CD4-positive, alpha-beta T cell treated with Interleukin-15 for 1 hour (primary cell): ENCODE measurements around the gene B4GALT1.

ENCODE experiments used
- DNase-seq: peaks from one replicate; pipeline ENCODE4 v3.0.0-alpha.2; 2020

Gene B4GALT1, protein sequence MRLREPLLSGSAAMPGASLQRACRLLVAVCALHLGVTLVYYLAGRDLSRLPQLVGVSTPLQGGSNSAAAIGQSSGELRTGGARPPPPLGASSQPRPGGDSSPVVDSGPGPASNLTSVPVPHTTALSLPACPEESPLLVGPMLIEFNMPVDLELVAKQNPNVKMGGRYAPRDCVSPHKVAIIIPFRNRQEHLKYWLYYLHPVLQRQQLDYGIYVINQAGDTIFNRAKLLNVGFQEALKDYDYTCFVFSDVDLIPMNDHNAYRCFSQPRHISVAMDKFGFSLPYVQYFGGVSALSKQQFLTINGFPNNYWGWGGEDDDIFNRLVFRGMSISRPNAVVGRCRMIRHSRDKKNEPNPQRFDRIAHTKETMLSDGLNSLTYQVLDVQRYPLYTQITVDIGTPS

GRCh38 chr9:33167084-33167971, at the start of gene B4GALT1:
Gene B4GALT1, minus strand, starts transcription at chr9:33167336. Its CDS starts 167 bp downstream, at chr9:33167169.
- DNase-seq, result peak; percentile 97

DNA sequence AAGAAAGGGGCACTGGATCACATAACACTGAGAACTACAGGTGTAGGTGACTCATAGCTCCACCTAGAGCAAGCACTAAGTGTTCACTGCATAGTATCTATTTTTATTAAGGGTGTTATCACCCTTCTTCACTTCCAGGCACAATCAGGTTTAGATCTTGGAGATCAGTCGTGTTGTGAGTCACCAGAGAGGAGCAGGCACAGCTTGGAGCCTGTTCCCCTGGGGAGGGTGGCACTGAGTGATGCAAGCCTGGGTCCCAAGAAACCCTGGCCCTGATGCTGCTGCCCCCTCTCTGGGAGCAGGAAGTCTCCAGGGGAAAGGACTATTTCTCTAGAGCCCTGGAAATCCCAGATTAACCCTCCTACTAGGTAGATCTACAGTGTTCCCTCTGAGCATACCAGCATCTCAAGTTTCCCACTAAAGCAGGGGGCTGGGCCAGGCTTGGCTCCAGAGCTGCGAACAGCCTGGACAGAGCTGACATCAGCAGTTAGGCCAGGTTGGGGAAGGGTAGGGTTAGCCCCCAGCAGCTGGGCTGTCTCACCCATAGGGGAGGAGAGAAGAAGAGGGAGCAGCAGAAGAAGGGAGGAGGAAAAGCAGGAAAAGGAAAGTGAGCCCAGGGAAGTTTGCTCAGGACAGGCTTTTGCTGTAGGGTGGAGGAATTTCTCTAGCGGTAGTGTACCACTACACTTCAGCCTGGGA, 44.7 kb upstream of the B4GALT1 start:
- DNase-seq, result no peak

DNA sequence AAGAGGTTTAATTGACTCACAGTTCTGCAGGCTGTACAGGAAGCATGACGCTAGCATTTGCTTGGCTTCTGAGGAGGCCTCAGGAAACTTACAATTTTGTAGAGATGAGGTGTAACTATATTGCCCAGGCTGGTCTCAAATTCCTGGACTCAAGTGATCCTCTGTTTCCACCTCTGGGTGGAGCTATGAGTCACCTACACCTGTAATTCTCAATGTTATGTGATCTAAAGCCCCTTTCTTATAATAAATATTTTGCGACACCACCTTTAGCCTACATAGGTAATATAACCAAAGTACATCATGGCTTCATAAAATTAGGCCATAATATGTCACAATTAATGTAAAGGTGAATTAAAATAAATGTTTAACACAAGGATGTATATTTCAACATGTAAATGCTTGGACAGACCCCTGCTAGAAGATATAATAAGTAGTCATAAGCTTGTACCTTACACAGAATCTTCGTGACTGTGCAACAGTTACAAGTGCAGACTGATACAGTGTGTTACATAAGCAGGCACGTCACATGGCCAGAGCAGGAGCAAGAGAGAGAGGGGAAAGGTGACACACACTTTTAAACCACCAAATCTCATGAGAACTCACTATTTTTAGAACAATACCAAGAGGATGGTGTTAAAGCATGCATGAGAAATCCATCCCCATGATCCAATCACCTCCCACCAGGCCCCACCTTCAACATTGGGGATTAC, 43.0 kb upstream of the B4GALT1 start:
- no peak for DNase-seq

DNA sequence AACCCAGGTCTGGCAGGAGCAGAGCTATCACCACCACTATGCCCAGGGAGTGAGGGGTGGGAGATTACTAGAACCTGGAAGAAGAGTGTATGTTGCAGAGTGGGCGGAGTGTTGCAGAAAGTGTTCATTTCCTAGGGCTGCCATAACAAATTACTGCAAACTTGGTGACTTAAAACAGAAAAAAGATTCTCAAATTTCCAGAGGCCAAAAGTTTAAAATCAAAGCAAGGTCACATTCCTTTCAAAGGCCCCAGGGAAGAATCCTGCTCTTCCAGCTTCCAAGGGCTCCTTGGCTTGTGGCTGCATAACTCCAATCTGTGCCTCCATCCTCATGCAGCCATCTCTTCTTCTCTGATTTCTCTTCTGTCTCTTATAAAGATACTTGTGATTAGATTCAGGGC, 42.3 kb upstream of the B4GALT1 start:
- DNase-seq, result no peak

- DNase-seq, result peak; percentile 68
Measured at GRCh38 chr9:33202552-33203201, 35.5 kb upstream of the B4GALT1 start.

DNA sequence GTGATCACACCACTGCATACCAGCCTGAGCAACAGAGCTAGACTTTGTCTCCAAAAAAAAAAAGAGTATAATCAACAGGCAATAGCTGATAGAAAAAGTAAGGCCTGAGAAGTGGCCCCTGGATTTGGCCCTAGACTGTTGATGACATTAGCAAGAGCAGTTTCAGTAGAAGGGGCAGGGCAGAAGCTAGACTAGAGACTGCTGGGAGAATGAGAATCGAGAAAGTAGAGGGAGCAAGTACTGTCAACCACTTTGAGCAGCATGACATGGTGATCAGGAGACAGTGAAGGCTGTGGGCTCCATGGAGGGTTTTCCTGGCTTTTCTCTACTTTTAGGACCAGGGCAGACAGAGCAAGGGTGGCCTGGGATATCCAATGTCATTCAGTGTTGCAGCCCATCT, 34.9 kb upstream of the B4GALT1 start:
- no peak for DNase-seq

- no peak for DNase-seq
Measured at GRCh38 chr9:33198165-33198564, 31.0 kb upstream of the B4GALT1 start.

DNA sequence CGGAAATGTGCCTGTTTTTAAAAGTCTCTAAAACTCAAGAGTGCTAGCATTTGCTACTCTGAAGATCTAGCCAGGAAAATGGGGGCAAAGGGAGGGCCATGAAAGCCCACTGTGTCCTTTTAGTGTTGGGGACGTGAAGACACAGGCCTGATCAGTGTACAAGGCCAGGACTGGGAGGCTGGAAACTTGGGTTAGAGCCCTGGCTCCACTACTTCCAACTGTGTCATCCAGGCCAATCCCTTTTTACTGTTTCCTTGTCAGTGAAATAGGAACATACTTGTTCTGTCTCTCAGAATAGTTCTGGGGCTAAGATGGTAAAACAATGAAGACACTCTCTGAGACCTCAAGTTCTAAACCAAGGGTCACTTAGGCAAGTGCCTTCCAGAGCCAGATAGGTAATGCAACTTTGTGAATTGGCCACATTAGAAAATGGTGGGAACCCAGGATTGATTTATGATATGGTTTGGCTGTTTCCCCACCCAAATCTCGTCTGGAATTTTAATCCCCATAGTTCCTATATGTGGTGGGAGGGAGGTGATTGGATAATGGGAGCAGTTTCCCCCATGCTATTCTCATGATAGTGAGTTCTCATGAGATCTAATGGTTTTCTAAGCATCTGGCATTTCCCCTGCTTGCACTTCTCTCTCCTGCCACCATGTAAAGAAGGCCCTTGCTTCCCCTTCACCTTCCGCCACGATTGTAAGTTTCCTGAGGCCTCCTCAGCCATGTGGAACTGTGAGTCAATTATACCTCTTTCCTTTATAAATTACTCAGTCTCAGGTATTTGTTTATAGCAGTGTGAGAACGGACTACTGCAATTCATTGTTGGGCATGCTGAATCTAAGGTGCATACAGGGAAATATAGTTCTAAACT, 30.4 kb upstream of the B4GALT1 start:
- no peak for DNase-seq

DNA sequence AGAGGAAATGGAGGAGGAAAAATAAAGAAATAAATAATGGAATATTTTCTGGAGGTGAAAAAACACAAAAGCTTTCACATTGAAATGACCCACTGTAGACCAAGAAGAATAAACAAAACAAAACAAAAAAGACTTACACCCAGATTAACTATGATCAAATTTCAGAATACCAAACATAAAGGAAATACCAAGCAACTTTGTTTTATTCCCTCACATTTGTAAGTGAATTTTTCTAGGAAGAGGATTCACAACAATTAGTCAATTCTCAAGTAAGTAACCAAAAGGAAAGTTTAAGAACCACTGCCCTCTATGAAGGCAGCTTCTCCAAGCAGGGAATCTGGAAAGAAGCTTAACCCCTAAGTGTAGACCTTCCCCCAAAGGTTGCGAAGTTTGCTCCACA, 29.6 kb upstream of the B4GALT1 start:
- DNase-seq, result no peak

GRCh38 chr9:33193818-33194217, 26.7 kb upstream of the B4GALT1 start:
- DNase-seq, result no peak

DNA sequence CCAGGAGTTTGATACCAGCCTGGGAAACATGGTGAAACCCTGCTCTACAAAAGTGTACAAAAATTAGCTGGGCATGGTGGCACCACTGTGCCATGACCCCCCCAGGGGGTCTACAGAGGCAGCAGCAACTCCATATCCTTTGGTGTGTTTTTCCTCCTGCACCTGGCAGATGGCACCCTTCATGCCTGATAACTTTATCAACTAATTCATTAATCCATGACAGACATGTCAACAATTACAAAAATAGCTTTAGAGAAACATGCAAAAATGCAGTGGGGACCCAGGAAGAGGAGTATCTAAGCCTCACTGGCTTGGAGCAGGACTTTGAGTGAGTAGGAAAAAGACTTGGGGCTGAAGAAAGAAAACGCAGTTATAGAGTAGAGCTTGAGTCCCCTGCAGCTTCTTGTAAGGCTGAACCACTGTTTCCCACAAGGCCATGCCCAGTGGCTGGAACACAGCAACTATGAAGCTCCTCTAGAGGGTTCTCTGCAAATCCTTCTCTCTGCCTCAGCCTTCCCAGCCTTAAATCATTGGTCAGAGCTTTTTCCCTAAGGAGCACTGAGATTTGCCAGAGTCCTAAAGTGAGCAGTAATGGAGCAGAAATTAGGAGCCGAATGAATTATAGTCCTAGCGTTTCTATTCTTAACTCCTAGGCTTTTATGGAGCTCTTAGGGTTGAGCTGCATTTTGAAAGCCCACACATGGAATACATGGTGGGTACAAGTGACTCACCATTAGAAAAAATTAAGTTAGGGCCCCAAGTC, 25.5 kb upstream of the B4GALT1 start:
- no peak for DNase-seq

DNA sequence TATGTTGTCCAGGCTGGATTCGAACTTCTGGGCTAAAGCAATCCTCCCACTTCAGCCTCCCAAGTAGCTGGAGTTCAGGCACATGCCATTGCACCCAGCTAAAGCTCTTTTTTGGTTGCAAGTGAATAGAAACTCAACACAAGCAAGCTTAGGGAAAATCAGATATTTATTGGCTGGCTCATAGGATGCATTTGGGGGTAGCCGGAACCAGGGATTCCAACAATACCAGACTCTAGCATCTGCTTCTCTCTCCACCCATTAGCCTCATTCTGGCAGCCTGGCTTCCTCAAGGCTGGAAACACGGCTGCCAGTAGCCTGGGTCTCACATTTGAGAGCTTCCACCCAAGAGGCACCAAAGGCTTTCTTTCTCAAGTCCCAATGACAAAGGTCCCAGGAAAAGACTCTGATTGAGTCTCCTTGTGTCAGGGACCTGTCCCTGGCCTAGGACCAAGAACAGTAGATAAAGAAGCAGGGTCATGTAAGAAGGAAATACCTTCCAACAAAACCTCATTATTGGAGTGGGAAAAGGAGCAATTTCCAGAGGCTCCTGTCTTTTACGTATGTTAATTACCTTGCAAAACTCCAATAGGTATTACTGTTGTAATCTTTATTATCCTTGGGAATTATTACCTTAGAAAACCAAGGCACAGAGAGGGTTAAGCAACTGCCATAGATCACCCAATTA, 23.0 kb upstream of the B4GALT1 start:
- no peak for DNase-seq

- no peak for DNase-seq
Measured at GRCh38 chr9:33189331-33189791, 22.2 kb upstream of the B4GALT1 start.

DNA sequence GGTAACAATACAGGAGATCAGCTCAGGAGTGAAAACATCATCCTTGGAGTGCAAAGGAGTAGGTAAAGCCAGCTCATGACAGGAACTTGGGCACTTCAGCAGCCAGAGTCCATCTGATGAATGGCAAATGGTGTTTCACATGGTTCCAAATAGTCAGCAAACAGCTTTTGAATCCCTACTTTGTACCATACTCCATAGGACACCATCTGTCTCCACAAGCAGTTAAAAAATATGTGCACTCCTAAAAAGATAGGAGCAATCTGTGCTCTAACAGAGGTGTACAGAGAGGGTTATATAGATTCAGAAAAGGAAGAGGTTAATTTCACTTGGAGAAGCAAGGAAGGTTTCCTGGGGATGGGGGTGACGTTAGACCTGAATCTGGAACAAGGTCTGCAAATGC, 21.6 kb upstream of the B4GALT1 start:
- no peak for DNase-seq

GRCh38 chr9:33187519-33188218, 20.5 kb upstream of the B4GALT1 start:
- DNase-seq, result no peak

- DNase-seq, result no peak
Measured at GRCh38 chr9:33186457-33187168, 19.5 kb upstream of the B4GALT1 start.

DNA sequence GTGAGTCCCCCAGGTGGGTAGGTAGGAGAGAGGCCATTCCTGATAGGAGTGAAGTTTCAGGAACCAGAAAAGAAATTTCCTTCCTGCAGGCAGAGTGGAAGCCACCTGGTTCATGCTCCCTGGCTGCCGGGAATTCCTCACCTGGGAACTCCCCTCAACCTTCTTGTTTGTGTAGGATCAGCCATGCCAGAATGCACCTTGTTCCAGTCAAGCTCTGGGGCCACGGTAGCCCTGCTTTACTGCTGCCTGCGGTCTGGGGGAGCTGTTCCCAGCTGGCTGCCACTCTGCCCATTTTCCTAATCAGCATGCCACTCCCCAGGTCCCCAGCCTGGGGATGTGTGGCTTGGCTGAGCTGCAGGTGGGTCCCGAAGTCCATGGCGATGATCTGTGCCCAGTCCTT, 18.7 kb upstream of the B4GALT1 start:
- DNase-seq, result no peak

DNA sequence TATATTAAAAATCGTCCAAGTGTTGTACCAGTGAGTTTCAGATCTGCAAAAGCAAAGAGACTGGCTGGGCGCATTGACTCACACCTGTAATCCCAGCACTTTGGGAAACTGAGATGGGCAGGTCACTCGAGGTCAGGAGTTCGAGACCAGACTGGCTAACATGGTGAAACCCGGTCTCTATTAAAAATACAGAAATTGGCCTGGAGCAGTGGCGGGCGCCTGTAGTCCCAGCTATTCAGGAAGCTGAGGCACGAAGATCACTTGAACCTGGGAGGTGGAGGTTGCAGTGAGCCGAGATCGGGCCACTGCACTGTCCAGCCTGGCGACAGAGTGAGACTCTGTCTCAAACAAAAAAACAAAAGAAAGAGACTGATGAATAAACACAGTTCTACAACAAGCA, 18.3 kb upstream of the B4GALT1 start:
- no peak for DNase-seq
